ENCODE measurements around the gene HAGH. TPM values are rescaled to one million over a fixed set of nuclear protein-coding genes. Genes with fewer than 3 reads are reported as not detected.
A peak's percentile ranks its signal among the peaks of the same experiment; 100 is the strongest.

HAGH gene
- total and polyA plus RNA-seq, 9 of the 15 experiments (the other 6 are each of a cell fraction or from before 2014, with no cell fraction given) = 0.46 to 35.1 (median 16.8) TPM

GRCh38 chr16:1832838-1833454 lies 6.3 kb upstream of the HAGH start (continued):
- TF ChIP-seq TFAP4 (CRISPR knock-in tag; IDR thresholded peaks at IDR 0.05; ENCODE audit: borderline replicate concordance) (peak; percentile 96), SMARCA5 (IDR thresholded peaks at IDR 0.05) (no peak), CTBP1 (IDR thresholded peaks at IDR 0.05; ENCODE audit: borderline replicate concordance) (peak; percentile 93), PPARD (CRISPR knock-in tag; IDR thresholded peaks at IDR 0.05) (no peak), PTBP1 (IDR thresholded peaks at IDR 0.05; ENCODE audit: low read depth, low read length) (no peak), XRCC5 (IDR thresholded peaks at IDR 0.05; ENCODE audit: low read depth, low read length) (peak; percentile 75), ZNF589 (CRISPR knock-in tag; IDR thresholded peaks at IDR 0.05; ENCODE audit: low read depth) (peak; percentile 74; the same call in 1 of the 2 replicates), PRDM10 (IDR thresholded peaks at IDR 0.05; ENCODE audit: partially characterized antibody) (peak; percentile 89), CHD7 (IDR thresholded peaks at IDR 0.05; ENCODE audit: low read depth, low read length) (no peak), NRF1 (conservative IDR thresholded peaks at IDR 0.05 in 1 of 2, IDR thresholded peaks at IDR 0.05 in 1 of 2) (peak; percentile 89 to 91), TSC22D4 (tag; IDR thresholded peaks at IDR 0.05) (no peak), ZNF586 (CRISPR knock-in tag; conservative IDR thresholded peaks at IDR 0.05) (no peak)

All from K562 (cell line).